GM12892 (cell line): ENCODE results near the gene SORCS2.
"Not testable (repeated sequence)": the region's sequence is repeated elsewhere in the genome, so short reads cannot be mapped to it uniquely, and the experiment has no call there.

Experiments used
- DNase-seq: peaks from one replicate; pipeline ENCODE4 v3.0.0; 2011; ENCODE audit not compliant: insufficient read length
- FAIRE-seq: peaks from 2 replicates; lab custom pipeline; 2011; peaks lifted over from hg19 to GRCh38; lab: Jason Lieb, UNC
- POLR2A ChIP-seq: IDR thresholded peaks from 2 replicates; pipeline ENCODE4 v1.6.1; 2011; ENCODE audit warnings: low read depth, low read length, control low read depth
- POLR2AphosphoS5 ChIP-seq: IDR thresholded peaks from 2 replicates; pipeline ENCODE4 v1.6.1; 2011; ENCODE audit warnings: low read depth, low read length, control low read depth
- TAF1 ChIP-seq: IDR thresholded peaks from 2 replicates; pipeline ENCODE4 v1.6.1; 2011; ENCODE audit warnings: low read depth, mild to moderate bottlenecking, control low read depth, low read length, borderline replicate concordance

Gene SORCS2

DNA sequence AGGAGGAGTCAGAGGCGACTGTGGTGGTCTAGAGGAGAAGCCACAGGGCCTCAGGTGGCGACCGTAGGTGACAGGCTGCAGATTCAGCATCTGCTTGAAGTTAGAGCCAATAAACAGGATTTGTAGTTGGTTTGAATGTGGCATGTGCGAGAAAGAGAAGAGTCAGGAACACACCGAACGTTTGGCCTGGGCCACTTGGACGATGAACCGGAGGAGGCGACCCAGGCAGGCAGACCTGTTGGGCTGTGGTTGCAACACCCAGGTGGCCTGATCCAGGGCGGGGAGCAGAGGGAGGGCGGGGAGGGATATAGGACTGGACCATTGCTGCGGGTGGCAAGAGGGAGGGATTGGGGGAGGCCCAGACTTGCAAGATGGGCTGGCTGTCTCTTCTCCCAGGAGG is 252.4 kb downstream of the SORCS2 start:
- TF ChIP-seq POLR2A (no peak), TAF1 (no peak), POLR2AphosphoS5 (no peak)
- FAIRE-seq = no peak
- DNase-seq = no peak

DNA sequence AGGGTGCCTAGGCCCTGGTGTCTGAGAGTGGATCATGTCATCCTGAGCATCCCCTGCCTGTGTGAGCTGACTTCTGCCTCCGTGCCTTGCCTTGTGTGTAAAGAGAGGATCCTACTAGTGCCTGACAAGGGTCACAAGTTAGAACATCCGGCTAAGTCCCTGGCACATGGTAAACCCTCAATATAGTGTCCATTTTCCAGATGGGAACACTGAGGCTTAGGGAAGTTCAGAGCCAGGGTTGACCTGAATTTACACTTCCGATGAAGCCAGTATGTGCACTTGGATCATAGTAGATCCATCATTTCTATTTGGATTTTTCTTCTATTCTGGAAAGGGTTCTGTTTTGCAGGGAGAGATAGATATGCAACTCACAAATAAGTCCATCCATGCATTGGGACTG is 254.9 kb downstream of the SORCS2 start:
- TF ChIP-seq POLR2A (no peak), POLR2AphosphoS5 (no peak), TAF1 (no peak)
- DNase-seq (no peak), FAIRE-seq (no peak)

GRCh38 chr4:7448036-7448435 is 255.7 kb downstream of the SORCS2 start:
- FAIRE-seq (no peak), DNase-seq (no peak)
- TF ChIP-seq POLR2AphosphoS5 (no peak), POLR2A (no peak), TAF1 (no peak)

- DNase-seq = no peak
- FAIRE-seq = no peak
- TF ChIP-seq POLR2A (no peak), TAF1 (no peak), POLR2AphosphoS5 (no peak)
Observed at GRCh38 chr4:7450775-7451433, 258.6 kb downstream of the SORCS2 start.

DNA sequence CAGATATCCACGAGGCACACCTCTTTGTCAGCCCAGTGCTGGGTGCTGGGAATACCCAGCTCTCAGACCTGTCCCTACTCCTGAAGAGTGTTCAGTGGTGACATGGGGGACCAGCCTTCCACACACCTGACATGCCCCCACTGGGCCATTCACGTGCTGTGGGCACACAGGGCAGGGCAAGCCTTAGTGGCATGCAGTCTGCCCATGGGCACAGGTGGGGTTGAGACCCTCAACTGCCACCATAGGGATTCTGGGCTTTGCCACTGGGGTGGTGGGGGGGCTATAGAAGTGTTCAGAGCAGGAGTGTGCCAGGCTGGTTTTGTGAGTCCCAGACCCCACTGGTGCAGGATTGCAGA is 259.1 kb downstream of the SORCS2 start:
- DNase-seq (no peak), FAIRE-seq (no peak)
- no peak for TF ChIP-seq POLR2AphosphoS5
- no peak for TF ChIP-seq POLR2A
- TF ChIP-seq TAF1 = no peak

DNA sequence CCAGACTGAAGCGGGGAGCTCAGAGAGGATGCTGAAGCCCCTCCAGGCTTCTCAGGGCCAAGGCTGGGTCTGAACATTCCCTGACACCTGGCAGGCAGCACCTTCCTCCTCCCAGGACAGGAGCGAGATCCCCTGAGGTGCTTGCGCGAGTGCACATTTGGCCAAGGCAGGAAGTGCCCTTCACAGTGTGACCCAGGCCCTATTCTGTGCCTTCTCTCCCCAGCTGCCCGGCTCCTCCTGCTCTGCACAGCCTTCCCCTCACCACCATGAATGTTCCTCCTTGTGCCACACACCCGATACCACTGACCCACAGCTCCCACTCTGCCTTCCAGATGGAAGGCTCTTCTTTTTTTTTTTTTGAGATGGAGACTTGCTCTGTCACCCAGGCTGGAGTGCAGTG is 259.5 kb downstream of the SORCS2 start:
- TF ChIP-seq POLR2A (no peak), POLR2AphosphoS5 (no peak), TAF1 (no peak)
- no peak for FAIRE-seq
- DNase-seq = no peak

GRCh38 chr4:7452802-7453201 is 260.5 kb downstream of the SORCS2 start:
- FAIRE-seq = not testable (repeated sequence)

GRCh38 chr4:7457201-7458065 is 265.1 kb downstream of the SORCS2 start:
- no peak for TF ChIP-seq POLR2AphosphoS5
- TF ChIP-seq TAF1 = no peak
- no peak for TF ChIP-seq POLR2A
- FAIRE-seq (no peak), DNase-seq (no peak)

More at GRCh38 chr4:7452802-7453201, 260.5 kb downstream of the SORCS2 start:
- not testable (repeated sequence) for DNase-seq

GRCh38 chr4:7458066-7458425 is 265.7 kb downstream of the SORCS2 start:
- DNase-seq = no peak
- no peak for FAIRE-seq

GRCh38 chr4:7458477-7458876 is 266.1 kb downstream of the SORCS2 start:
- no peak for FAIRE-seq
- TF ChIP-seq POLR2AphosphoS5 = no peak
- no peak for TF ChIP-seq TAF1
- no peak for TF ChIP-seq POLR2A

More at GRCh38 chr4:7458066-7458425, 265.7 kb downstream of the SORCS2 start:
- no peak for TF ChIP-seq TAF1
- TF ChIP-seq POLR2AphosphoS5 = no peak
- no peak for TF ChIP-seq POLR2A

GRCh38 chr4:7459471-7459870 is 267.1 kb downstream of the SORCS2 start:
- no peak for TF ChIP-seq TAF1
- TF ChIP-seq POLR2AphosphoS5 = no peak
- no peak for TF ChIP-seq POLR2A
- DNase-seq (no peak), FAIRE-seq (no peak)

More at GRCh38 chr4:7458477-7458876, 266.1 kb downstream of the SORCS2 start:
- DNase-seq = no peak

DNA sequence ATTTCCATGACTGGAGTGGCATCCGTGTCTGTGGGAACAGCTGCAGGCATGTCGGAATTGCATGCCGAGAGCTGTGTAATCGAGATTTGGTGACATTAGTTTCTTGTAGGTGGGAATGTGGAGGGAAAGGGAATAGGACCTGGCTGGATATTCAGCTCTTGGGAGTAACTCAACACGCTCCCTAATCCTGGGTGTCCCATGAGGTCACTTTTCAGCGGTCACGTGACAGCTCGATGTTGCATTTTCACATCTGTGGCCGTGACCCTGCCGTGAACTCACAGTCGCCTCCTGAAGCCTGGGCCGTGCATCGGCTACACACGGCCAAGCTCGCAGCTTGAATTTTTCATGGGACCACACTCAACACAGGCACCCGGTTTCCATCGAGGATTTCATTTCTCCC is 268.2 kb downstream of the SORCS2 start:
- FAIRE-seq = no peak
- DNase-seq = no peak
- TF ChIP-seq POLR2A = no peak
- no peak for TF ChIP-seq TAF1
- no peak for TF ChIP-seq POLR2AphosphoS5
